ENCODE data around the gene NRP1. TPM values are rescaled to one million over a fixed set of nuclear protein-coding genes. Genes with fewer than 3 reads are reported as not detected.

The NRP1 gene
- total RNA-seq, 1 donor = 173 TPM

GRCh38 chr10:33127622-33128021 is 206.8 kb downstream of the NRP1 start:
- H4K20me1 ChIP-seq (ENCODE audit: insufficient read depth, low read length) = no peaks in the 10 kb centered on the region
- H3K36me3 ChIP-seq (ENCODE audit: insufficient read depth, low read length) = no peaks in the 10 kb centered on the region
- H3K4me2 ChIP-seq (ENCODE audit: insufficient read depth, low read length) = no peak overlapping the region
- no peak overlapping the region for H3K27ac ChIP-seq (ENCODE audit: low read depth, low read length)
- TF ChIP-seq CTCF (IDR thresholded peaks at IDR 0.05; ENCODE audit: extremely low read depth, low read depth, low read length) = no peak
- no peak overlapping the region for H3K4me3 ChIP-seq (ENCODE audit: insufficient read depth, low read length)
- no peaks in the 10 kb centered on the region for H3K9me3 ChIP-seq (ENCODE audit: low read depth, low read length)
- H2AFZ ChIP-seq (ENCODE audit: low read length) = no peak overlapping the region
- DNase-seq (ENCODE audit: insufficient read length, low spot score, missing footprints) = no peak
- H3K27me3 ChIP-seq (ENCODE audit: insufficient read depth, low read length) = no peaks in the 10 kb centered on the region
- no peaks in the 10 kb centered on the region for H3K79me2 ChIP-seq (ENCODE audit: insufficient read depth, low read length)
- peaks cover 39% of the 10 kb centered on the region for H3K4me1 ChIP-seq (ENCODE audit: insufficient read depth, low read length)

Small RNA genes lying within 50 kb of the gene (small RNA-seq; reads per million reads assigned to genes)
- gene AL353600.1 (not detected), gene RN7SL398P (not detected)
